GM18868 (cell line): Measurements from ENCODE around the gene SCYL2.
A peak's percentile ranks its signal among the peaks of the same experiment; 100 is the strongest.

ENCODE experiments used
- ATAC-seq: cut with Tn5 transposase; IDR thresholded peaks from one replicate; pipeline ENCODE4 v1.9.1; 2021; ENCODE audit warnings: mild to moderate bottlenecking, moderate library complexity; ENCODE audit not compliant: unreplicated experiment

The SCYL2 gene

GRCh38 chr12:100372853-100373640, 106.1 kb downstream of the SCYL2 start:
- no peak for ATAC-seq

GRCh38 chr12:100375038-100375735, 108.2 kb downstream of the SCYL2 start:
- ATAC-seq = no peak

DNA sequence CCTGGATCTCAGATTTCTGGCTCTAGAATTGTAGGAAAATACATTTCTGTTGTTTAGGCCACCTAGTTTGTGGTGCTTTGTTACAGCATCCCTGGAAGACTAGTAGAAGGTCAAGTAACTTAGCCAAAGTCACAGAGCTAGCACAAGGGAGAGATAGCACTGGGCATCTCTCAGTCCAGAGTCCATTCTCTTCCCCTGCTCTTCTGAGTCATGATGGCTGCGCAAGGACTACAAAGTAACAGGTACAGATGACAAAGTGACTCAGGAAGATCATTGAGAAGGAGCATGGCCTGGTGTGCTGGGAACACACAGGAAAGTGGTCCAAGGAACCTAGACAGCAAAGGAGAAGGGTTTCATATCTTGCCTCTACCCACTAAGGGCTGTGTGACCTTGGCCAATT, 109.2 kb downstream of the SCYL2 start:
- no peak for ATAC-seq

DNA sequence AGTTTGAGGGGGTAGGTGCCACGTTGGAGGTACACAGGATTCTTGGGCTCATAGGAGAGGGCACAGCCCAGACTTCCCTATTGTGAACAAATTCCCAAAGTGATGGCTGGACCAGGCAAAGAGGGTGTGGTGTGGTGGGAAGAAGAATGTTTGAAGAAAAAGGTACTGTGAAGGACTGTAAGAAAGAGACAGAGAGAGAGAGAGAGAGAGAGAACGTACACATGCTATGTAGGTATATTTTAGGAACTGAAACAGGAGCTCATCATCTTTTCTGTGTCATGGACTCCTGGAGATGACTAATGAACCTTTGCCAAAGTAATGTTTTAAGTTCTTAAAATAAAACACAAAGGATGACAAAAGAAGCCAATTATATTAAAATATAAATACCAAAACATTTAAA, 114.4 kb downstream of the SCYL2 start:
- peak; percentile 70 for ATAC-seq

- no peak for ATAC-seq
Measured at GRCh38 chr12:100382338-100382737, 115.4 kb downstream of the SCYL2 start.

DNA sequence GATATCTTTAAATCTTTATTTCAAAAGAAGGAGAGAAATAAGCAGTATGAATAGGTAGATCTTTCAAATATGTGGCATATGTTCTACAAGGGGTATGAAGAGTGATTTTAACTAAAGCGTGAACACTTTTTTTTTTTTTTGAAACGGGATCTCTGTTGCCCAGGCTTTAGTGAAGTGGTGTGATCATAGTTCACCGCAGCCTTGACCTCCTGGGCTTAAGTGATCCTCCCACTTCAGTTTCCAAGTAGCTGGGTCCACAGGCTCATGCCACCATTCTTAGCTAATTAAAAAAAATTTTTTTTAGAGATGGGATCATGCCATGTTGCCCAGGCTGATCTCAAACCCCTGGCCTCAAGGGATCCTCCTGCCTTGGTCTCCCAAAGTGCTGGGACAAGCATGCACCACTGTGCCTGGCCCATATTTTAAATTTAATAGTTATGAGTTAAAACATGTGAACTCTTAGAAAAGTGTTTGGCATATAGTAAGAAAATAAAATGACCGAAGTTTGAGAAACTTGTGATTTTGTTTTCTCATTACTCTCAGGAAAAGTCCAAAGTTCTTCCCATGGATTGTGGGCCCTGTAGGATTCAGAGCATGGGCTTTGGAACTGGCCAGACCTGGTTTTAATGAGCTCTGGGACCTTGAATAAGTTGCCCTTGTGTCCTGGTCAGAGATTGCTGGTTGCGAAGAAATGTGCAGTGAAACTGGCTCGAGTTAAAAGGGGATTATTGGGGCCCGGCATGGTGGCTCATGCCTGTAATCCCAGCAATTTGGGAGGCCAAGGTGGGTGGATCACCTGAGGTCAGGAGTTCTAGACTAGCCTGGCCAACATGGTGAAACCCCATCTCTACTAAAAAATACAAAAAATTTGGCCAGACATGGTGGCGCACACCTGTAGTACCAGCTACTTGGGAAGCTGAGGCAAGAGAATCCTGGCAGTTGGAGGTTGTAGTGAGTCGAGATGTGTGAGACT, 116.9 kb downstream of the SCYL2 start:
- ATAC-seq = no peak

GRCh38 chr12:100384559-100384935, 117.6 kb downstream of the SCYL2 start:
- no peak for ATAC-seq

- no peak for ATAC-seq
Measured at GRCh38 chr12:100388382-100388781, 121.4 kb downstream of the SCYL2 start.
